Ishikawa (cell line): ENCODE measurements around the gene BCR.

Experiments used
- CEBPB ChIP-seq: IDR thresholded peaks from 2 replicates; pipeline ENCODE4 v1.6.1; 2012
- CREB1 ChIP-seq: IDR thresholded peaks from 2 replicates; pipeline ENCODE4 v1.6.1; 2012; ENCODE audit warnings: low read depth
- EGR1 ChIP-seq: IDR thresholded peaks from 2 replicates; pipeline ENCODE4 v1.6.1; 2012
- EP300 ChIP-seq: IDR thresholded peaks from 2 replicates; pipeline ENCODE4 v1.6.1; 2012; ENCODE audit warnings: borderline replicate concordance
- FOXM1 ChIP-seq: IDR thresholded peaks from 2 replicates; pipeline ENCODE4 v1.6.1; 2012; ENCODE audit warnings: low read depth, borderline replicate concordance
- NFIC ChIP-seq: IDR thresholded peaks from 2 replicates; pipeline ENCODE4 v1.6.1; 2012
- RAD21 ChIP-seq: IDR thresholded peaks from 2 replicates; pipeline ENCODE4 v1.6.1; 2012; ENCODE audit warnings: low read depth
- TAF1 ChIP-seq: IDR thresholded peaks from 2 replicates; pipeline ENCODE4 v1.6.1; 2012; ENCODE audit warnings: low read depth, mild to moderate bottlenecking
- TCF12 ChIP-seq: IDR thresholded peaks from 2 replicates; pipeline ENCODE4 v1.6.1; 2012; ENCODE audit warnings: low read depth
- TEAD4 ChIP-seq: IDR thresholded peaks from 2 replicates; pipeline ENCODE4 v1.6.1; 2012
- YY1 ChIP-seq: IDR thresholded peaks from 2 replicates; pipeline ENCODE4 v1.6.1; 2012; ENCODE audit warnings: low read depth
- ZBTB7A ChIP-seq: IDR thresholded peaks from 2 replicates; pipeline ENCODE4 v1.6.1; 2012; ENCODE audit warnings: low read depth
- TF ChIP-seq, protein P1 (sequence below): IDR thresholded peaks from 2 replicates; pipeline ENCODE4 v1.6.1; 2012
- TF ChIP-seq, protein P2 (sequence below): IDR thresholded peaks from 2 replicates; pipeline ENCODE4 v1.6.1; 2012; ENCODE audit warnings: low read depth, mild to moderate bottlenecking
- TF ChIP-seq, protein P3 (sequence below): IDR thresholded peaks from 2 replicates; pipeline ENCODE4 v1.6.1; 2012

Gene BCR

DNA sequence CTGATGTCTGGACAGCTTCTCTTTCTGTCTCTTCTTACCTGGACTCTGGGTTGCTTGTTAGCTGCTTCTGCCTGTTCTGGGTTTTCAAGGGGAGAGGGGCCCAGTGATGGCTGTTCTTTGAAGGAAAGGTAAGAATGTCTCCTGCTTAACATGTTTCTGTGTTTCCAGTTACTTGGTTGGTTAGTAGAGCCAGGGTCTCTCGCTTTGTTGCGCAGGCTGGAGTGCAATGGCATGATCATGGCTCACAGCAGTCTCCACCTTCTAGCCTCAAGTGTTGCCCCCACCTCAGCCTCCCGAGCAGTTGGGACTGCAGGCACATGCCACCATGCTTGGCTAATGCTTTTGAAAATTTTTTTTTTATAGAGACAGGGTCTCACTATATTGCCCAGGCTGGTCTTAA lies 126.6 kb downstream of the BCR start:
- no peak for TF ChIP-seq TAF1
- TF ChIP-seq TCF12, result no peak
- TF ChIP-seq ZBTB7A, result no peak
- TF ChIP-seq NFIC, result no peak
- no peak for TF ChIP-seq TEAD4

DNA sequence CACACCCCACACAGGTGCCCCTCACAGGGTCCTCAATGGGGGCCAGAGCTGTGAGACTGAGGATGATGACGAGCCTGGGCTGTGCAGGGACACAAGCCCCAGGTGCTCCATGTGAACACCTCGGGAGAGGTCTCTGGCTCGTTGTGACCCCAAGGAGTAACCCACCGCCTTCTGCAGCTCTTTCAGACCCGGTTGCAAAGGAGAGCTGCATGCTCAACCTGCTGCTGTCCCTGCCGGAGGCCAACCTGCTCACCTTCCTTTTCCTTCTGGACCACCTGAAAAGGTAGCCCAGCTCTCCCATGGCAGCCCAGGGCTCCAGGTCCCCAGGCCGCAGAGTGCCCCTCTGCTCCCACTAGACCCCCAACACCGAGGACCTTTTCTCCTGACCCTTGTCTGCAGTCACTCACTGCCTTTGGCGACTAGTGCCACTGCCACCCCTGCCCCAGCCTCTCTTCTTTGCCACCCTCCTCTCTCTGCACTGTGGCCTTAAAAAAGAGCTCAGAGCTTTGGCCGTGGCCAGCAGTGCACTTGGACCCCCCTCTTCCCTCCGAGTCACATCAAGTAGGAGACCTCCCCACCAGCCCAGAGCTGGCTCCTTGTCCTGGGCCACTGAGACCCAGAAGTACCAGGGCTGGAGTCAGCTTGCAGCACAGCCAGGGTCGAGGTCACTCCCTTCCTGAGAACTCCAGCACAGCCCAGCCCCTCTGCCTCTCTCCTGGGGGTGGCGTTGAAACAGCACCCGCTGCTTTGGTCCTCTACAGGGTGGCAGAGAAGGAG lies 133.7 kb downstream of the BCR start:
- TF ChIP-seq EGR1 (no peak), CEBPB (no peak), TEAD4 (no peak), TCF12 (no peak), ZBTB7A (no peak), YY1 (no peak)

DNA sequence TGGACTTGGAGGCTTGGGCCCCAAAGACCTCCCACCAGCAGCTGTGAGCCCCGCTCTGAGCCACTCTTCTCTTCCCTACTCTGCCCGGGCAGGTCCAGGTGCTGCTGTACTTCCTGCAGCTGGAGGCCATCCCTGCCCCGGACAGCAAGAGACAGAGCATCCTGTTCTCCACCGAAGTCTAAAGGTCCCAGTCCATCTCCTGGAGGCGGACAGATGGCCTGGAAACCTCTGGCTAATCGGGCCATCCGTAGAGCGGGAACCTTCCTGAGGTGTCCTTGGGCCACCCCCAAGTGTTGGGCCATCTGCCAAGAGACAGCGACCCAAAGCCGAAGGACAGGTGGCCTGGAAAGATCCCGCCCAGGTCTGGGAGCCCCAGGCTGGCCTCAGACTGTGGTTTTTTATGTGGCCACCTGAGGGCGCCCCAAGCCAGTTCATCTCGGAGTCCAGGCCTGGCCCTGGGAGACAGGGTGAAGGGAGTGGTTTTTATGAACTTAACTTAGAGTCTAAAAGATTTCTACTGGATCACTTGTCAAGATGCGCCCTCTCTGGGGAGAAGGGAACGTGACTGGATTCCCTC lies 135.1 kb downstream of the BCR start:
- TF ChIP-seq FOXM1 (no peak), RAD21 (peak; percentile 42)

DNA sequence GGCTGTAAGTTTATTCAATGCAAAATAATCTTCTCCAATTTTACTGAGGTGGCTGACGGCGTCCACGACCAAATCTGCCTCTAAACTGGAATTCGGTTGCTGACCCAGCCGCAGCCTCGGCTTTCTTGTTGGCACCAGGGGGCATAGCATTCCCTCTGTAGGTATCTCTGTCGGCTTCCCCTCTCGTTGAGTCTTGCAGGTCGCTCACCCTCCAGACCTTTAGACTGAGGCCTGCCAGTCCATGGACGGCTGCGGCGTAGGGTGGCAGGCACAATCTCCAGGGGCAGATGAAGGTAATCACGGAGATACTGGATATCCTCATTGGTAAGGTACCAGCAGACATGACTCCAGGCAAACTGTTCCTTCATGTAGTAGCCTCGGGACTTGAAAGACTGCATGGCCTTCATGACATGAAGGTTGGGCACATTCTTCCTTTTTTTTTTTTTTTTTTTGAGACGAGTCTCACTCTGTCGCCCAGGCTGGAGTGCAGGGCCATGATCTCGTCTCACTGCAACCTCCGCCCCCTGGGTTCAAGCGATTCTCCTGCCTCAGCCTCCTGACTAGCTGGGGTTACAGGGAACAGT lies 142.3 kb downstream of the BCR start:
- TF ChIP-seq RAD21, result 0 out of 2 replicates have a peak, but pooled peaks have one; percentile 26

DNA sequence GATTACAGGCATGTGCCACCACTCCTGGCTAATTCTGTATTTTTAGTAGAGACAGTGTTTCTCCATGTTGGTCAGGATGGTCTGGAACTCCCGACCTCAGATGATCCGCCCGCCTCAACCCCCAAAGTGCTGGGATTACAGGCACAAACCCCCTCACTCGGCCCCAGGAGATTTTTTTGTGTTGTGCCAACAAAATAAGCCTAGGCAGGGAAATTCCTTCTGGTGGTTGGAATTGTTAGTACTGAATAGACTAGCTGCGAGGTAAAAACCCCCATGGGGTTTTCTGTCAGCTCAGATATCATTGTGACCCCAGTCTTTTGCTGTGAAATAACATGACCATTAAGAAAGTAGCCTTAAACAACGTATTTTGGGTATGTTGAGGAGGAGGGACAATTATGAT lies 144.9 kb downstream of the BCR start:
- TF ChIP-seq ZBTB7A (no peak), TCF12 (no peak), CEBPB (no peak), CREB1 (no peak), YY1 (no peak), RAD21 (no peak), EGR1 (no peak), TAF1 (no peak)
- TF ChIP-seq, protein P1, sequence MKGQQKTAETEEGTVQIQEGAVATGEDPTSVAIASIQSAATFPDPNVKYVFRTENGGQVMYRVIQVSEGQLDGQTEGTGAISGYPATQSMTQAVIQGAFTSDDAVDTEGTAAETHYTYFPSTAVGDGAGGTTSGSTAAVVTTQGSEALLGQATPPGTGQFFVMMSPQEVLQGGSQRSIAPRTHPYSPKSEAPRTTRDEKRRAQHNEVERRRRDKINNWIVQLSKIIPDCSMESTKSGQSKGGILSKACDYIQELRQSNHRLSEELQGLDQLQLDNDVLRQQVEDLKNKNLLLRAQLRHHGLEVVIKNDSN, result no peak
- TF ChIP-seq, protein P2, sequence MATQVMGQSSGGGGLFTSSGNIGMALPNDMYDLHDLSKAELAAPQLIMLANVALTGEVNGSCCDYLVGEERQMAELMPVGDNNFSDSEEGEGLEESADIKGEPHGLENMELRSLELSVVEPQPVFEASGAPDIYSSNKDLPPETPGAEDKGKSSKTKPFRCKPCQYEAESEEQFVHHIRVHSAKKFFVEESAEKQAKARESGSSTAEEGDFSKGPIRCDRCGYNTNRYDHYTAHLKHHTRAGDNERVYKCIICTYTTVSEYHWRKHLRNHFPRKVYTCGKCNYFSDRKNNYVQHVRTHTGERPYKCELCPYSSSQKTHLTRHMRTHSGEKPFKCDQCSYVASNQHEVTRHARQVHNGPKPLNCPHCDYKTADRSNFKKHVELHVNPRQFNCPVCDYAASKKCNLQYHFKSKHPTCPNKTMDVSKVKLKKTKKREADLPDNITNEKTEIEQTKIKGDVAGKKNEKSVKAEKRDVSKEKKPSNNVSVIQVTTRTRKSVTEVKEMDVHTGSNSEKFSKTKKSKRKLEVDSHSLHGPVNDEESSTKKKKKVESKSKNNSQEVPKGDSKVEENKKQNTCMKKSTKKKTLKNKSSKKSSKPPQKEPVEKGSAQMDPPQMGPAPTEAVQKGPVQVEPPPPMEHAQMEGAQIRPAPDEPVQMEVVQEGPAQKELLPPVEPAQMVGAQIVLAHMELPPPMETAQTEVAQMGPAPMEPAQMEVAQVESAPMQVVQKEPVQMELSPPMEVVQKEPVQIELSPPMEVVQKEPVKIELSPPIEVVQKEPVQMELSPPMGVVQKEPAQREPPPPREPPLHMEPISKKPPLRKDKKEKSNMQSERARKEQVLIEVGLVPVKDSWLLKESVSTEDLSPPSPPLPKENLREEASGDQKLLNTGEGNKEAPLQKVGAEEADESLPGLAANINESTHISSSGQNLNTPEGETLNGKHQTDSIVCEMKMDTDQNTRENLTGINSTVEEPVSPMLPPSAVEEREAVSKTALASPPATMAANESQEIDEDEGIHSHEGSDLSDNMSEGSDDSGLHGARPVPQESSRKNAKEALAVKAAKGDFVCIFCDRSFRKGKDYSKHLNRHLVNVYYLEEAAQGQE, result no peak
- TF ChIP-seq, protein P3, sequence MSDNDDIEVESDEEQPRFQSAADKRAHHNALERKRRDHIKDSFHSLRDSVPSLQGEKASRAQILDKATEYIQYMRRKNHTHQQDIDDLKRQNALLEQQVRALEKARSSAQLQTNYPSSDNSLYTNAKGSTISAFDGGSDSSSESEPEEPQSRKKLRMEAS, result no peak

DNA sequence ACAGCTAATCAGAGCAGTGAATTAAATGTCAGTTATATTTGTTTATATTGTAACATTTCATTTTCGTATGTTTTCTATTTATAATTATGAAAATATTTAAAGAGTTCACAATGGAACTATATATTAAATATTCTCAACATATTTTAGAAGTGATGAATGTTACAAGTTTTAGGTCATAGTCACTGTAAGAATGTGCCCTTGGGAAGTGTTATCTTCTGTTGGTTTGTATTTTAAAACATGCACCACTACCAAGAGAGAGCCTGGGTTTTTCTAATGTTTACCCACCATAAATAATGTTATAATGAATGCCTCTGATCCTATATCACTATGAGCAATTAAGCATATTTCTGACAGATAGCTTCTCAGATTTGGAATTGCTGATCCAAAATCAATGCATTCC lies 171.0 kb downstream of the BCR start:
- TF ChIP-seq, protein P3, result no peak
- no peak for TF ChIP-seq TAF1
- TF ChIP-seq ZBTB7A, result no peak
- TF ChIP-seq, protein P1, result no peak
- TF ChIP-seq YY1, result no peak
- no peak for TF ChIP-seq TEAD4
- no peak for TF ChIP-seq EP300
- TF ChIP-seq TCF12, result no peak
- no peak for TF ChIP-seq RAD21
- TF ChIP-seq CEBPB, result no peak

DNA sequence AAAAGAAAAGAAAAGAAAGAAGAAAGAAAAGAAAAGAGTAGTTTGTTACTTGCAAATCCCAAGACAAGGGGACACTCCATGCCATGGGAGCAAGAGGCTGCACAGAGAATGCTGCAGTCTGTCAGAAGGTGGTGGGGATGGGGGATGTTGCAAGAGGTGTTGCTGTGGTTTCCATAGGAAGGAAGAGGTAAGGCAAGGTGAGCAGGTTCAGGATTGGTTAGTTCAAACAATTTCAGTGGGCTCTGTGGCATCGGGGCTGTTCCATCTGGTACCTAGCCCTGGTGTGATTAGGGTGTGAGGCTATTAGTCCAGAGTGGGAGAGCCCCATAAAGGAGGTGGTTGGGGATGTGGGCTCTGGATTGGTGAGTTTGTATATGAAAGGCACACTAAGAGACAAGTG lies 172.7 kb downstream of the BCR start:
- TF ChIP-seq EP300 (no peak), ZBTB7A (no peak), TAF1 (no peak), CREB1 (no peak), FOXM1 (no peak), CEBPB (no peak), TCF12 (no peak), EGR1 (no peak), RAD21 (no peak), YY1 (no peak), TEAD4 (no peak), NFIC (no peak)
- TF ChIP-seq, protein P2, result no peak
- TF ChIP-seq, protein P3, result no peak
- TF ChIP-seq, protein P1, result no peak
